Prostate gland (tissue), 2 donors: Measurements from ENCODE around the gene UBE2O.

Source experiments
- POLR2A ChIP-seq: fragments of 450-650 bp; IDR thresholded peaks from one replicate; pipeline ENCODE4 v1.6.1; 2016; ENCODE audit warnings: antibody characterized with exemption, mild to moderate bottlenecking
- POLR2AphosphoS5 ChIP-seq: sonication (generic); formaldehyde crosslinking; IDR thresholded peaks from one replicate; pipeline ENCODE4 v1.6.1; 2017; ENCODE audit warnings: antibody characterized with exemption
- TF ChIP-seq, protein P1 (sequence below), 4 experiments: fragments of 200-600 bp in 2 of 4; fragments of 450-650 bp in 2 of 4; sonication (generic) in 2 of 4; IDR thresholded peaks; 1 replicate in 3 of 4; 2 replicates in 1 of 4; pipeline ENCODE4 v1.5.1; 2016 to 2019; ENCODE audit warnings: antibody characterized with exemption in 4 of 4, mild to moderate bottlenecking in 2 of 4, moderate library complexity in 2 of 4

DNA sequence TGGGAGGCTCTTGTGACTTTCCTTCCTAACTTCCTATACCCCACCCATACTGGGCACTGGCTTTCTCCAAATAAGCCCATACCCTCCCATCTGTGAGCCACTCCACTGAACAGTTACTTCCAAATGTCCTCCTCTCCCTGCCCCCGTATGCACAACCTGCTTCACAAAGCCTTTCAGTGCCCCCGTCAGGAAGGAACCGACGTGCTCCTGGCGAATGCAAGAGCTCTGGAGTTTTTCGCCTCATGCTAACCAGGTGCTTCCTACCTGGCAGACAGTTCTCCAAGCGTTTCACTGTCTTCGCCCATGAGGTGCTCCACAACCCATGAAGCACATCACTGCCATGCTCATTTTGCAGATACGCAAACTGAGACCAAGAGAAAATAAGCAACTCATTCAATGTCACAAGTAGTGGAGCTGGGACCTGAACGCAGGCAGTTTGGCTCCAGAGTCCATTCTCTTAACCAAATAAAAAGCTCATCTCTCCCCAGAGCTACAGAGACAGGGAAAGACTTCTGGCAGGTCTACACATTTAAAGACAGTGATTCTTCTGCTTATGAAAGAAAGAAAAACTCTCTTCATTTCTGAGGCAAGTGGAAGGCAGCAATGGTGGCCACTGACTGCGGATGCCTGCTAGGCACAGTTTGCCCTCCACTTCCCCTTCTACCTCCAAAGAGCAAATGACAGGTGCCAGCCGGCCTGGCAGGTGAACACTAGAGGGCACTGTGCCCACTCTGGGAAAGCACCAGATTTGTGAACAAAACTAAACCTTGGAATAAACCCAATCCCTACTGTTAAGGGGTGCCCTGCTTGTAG is 44.7 kb downstream of the UBE2O start:
- TF ChIP-seq, protein P1, sequence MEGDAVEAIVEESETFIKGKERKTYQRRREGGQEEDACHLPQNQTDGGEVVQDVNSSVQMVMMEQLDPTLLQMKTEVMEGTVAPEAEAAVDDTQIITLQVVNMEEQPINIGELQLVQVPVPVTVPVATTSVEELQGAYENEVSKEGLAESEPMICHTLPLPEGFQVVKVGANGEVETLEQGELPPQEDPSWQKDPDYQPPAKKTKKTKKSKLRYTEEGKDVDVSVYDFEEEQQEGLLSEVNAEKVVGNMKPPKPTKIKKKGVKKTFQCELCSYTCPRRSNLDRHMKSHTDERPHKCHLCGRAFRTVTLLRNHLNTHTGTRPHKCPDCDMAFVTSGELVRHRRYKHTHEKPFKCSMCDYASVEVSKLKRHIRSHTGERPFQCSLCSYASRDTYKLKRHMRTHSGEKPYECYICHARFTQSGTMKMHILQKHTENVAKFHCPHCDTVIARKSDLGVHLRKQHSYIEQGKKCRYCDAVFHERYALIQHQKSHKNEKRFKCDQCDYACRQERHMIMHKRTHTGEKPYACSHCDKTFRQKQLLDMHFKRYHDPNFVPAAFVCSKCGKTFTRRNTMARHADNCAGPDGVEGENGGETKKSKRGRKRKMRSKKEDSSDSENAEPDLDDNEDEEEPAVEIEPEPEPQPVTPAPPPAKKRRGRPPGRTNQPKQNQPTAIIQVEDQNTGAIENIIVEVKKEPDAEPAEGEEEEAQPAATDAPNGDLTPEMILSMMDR (IDR thresholded peaks at IDR 0.05) = peak; percentile 29 to 70 (median 62)
- TF ChIP-seq POLR2AphosphoS5 (peak; percentile 28), POLR2A (no peak)
